HG02759 (cell line): Measurements from ENCODE around the gene CXorf49B.

Experiments used
- ATAC-seq: cut with Tn5 transposase; IDR thresholded peaks from one replicate; pipeline ENCODE4 v1.9.1; 2021; ENCODE audit warnings: mild to moderate bottlenecking, moderate library complexity; ENCODE audit not compliant: unreplicated experiment

Gene CXorf49B

DNA sequence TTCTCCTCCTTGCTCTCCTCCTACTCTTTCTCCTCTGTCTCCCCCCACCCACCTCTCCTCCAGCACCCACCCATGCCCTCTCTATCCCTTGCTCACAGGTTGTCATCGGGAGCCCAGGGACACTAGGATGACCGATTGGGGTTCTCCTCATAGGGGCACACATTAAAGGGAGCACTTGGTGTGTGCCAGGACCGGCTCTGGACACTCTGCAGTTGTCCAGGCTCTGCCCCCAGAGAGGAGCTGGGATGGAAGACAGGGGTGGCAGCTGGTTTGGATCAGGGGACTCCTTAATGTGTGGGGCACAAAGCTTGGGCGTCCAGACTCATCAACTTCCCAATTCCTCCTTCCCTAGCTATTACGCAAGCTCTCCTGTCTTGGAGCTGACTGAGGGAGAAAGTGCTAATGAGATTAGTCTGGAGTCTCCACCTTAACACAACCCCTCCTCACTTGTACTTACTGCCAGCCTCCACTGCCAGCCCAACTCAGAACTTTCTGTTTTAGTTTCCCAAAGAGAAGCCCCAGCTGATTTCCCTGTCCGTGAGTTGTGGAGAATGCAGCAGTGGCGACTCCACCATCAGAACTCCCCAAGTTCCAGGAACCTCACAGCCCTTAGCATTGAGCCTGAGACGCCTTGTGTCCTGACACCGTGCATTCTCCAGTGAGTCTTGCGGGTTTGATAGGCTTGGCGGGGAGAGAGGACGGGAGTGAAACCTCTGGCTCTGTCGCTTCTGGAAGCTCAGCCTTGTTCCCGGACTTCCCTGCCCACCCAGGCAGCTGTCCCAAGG, 52.2 kb downstream of the CXorf49B start:
- ATAC-seq = no peak

DNA sequence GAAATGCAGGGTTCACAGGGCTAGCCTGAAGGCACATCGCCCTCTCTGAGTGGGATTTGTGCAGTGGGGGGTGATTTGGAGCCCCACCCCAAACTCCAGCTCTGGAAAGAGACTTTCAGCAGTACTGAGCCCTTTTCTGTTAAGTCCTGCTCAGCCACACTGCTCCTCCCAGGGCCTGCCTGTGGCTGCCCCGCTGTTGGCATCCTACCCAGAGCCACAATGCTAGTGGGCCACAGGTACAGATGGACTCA, 52.7 kb downstream of the CXorf49B start:
- ATAC-seq = no peak
